HEK293 (cell line): ENCODE measurements around the gene DYNLRB1.
"Not testable (repeated sequence)": the region's sequence is repeated elsewhere in the genome, so short reads cannot be mapped to it uniquely, and the experiment has no call there.

ENCODE experiments used
- CTCF ChIA-PET: fragments of 350-600 bp; formaldehyde crosslinking; extraction: SDS; loops from one replicate; lab custom pipeline; 2021; ENCODE audit warnings: antibody characterized with exemption; lab: Yijun Ruan, JAX
- POLR2A ChIA-PET: fragments of 300-600 bp; formaldehyde crosslinking; extraction: SDS; loops from one replicate; lab custom pipeline; 2020; ENCODE audit warnings: antibody characterized with exemption, inconsistent platforms; lab: Yijun Ruan, JAX
- H3K27ac ChIP-seq: fragments of 200-500 bp; sonication (Bioruptor generic); 2 replicates; pipeline ENCODE4 v1.5.1; 2014; ENCODE audit warnings: low read depth, low read length, control low read depth, inconsistent platforms; ENCODE audit errors: extremely low read depth
- H3K36me3 ChIP-seq, 2 experiments: fragments of 200-500 bp in 1 of 2; sonication (Bioruptor generic) in 1 of 2; 1 replicate in 1 of 2; 2 replicates in 1 of 2; pipeline ENCODE4 v1.5.1; 2014 to 2017; ENCODE audit warnings: inconsistent platforms in 2 of 2, low read length in 2 of 2; ENCODE audit not compliant: control insufficient read depth in 2 of 2, insufficient read depth in 1 of 2
- H3K4me1 ChIP-seq: fragments of 200-500 bp; sonication (Bioruptor generic); 2 replicates; pipeline ENCODE4 v1.5.1; 2014; ENCODE audit warnings: mild to moderate bottlenecking, low read length, inconsistent platforms; ENCODE audit not compliant: control insufficient read depth, insufficient read depth
- H3K4me3 ChIP-seq: 2 replicates; pipeline ENCODE4 v1.5.1; 2011; ENCODE audit warnings: low read depth, mild to moderate bottlenecking, control low read depth, low read length, moderate library complexity
- H3K9me3 ChIP-seq: fragments of 200-500 bp; sonication (Bioruptor generic); 2 replicates; pipeline ENCODE4 v1.5.1; 2014; ENCODE audit warnings: low read depth, low read length, inconsistent platforms; ENCODE audit not compliant: control insufficient read depth, insufficient read depth
- HOXA7 ChIP-seq: sonication (generic); formaldehyde crosslinking; IDR thresholded peaks from 2 replicates; pipeline ENCODE4 v1.8.1; 2022; ENCODE audit warnings: missing genetic modification reagents, borderline replicate concordance
- ZFP37 ChIP-seq: fragments of 450-650 bp; formaldehyde crosslinking; IDR thresholded peaks from 2 replicates; pipeline ENCODE4 v1.5.1; 2016; ENCODE audit warnings: missing biosample characterization, missing genetic modification characterization
- ZNF558 ChIP-seq: fragments of 450-650 bp; formaldehyde crosslinking; IDR thresholded peaks from 2 replicates; pipeline ENCODE4 v1.5.1; 2016; ENCODE audit warnings: missing biosample characterization, missing genetic modification characterization
- ZNF621 ChIP-seq: fragments of 450-650 bp; formaldehyde crosslinking; IDR thresholded peaks from 2 replicates; pipeline ENCODE4 v1.5.1; 2017; ENCODE audit warnings: missing biosample characterization, missing genetic modification characterization
- ZNF629 ChIP-seq: fragments of 450-650 bp; formaldehyde crosslinking; IDR thresholded peaks from 2 replicates; pipeline ENCODE4 v1.5.1; 2017; ENCODE audit warnings: missing biosample characterization, missing genetic modification characterization
- ZNF707 ChIP-seq: fragments of 450-650 bp; formaldehyde crosslinking; IDR thresholded peaks from 2 replicates; pipeline ENCODE4 v1.5.1; 2016; ENCODE audit warnings: missing biosample characterization, missing genetic modification characterization
- ZNF777 ChIP-seq: fragments of 450-650 bp; formaldehyde crosslinking; IDR thresholded peaks from 2 replicates; pipeline ENCODE4 v1.5.1; 2017; ENCODE audit warnings: missing biosample characterization, missing genetic modification characterization, borderline replicate concordance
- ZXDB ChIP-seq: fragments of 450-650 bp; formaldehyde crosslinking; IDR thresholded peaks from 2 replicates; pipeline ENCODE4 v1.5.1; 2016; ENCODE audit warnings: missing biosample characterization, missing genetic modification characterization
- TF ChIP-seq, protein P1 (sequence below): fragments of 450-650 bp; formaldehyde crosslinking; IDR thresholded peaks from 2 replicates; pipeline ENCODE4 v1.5.1; 2017; ENCODE audit warnings: missing biosample characterization, mild to moderate bottlenecking, missing genetic modification characterization, moderate library complexity
- TF ChIP-seq, protein P2 (sequence below): IDR thresholded peaks from 2 replicates; pipeline ENCODE4 v1.6.1; 2011; ENCODE audit warnings: mild to moderate bottlenecking, low read depth, low read length, borderline replicate concordance
- TF ChIP-seq, protein P3 (sequence below): fragments of 450-650 bp; formaldehyde crosslinking; IDR thresholded peaks from 2 replicates; pipeline ENCODE4 v1.5.1; 2017; ENCODE audit warnings: missing biosample characterization, missing genetic modification characterization
- TF ChIP-seq, protein P4 (sequence below): fragments of 450-650 bp; formaldehyde crosslinking; IDR thresholded peaks from 2 replicates; pipeline ENCODE4 v1.5.1; 2016; ENCODE audit warnings: missing biosample characterization, missing genetic modification characterization

DYNLRB1 gene

DNA sequence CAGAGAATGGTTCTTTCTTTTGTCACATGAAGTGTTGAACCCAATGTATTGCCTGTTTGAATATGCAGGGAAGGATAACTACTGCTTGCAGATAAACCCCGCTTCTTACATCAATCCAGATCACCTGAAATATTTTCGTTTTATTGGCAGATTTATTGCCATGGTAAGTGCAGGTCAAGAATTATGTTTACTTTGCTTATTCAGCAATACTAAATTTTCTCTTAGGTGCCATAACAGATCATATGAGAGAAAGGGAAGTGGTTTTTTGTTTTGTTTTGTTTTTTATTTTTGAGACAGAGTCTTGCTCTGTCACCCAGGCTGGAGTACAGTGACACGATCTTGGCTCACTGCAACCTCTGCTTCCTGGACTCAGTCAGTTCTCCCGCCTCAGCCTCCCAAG is 36.6 kb upstream of the DYNLRB1 start:
- no peak overlapping the region for H3K27ac ChIP-seq
- ChIA-PET CTCF (interaction anchor here (1.1 kb wide), 1 partner anchor 167 kb away, joined by 6 read pairs; no protein-coding TSS in a partner anchor), POLR2A (no interaction called here)
- H3K36me3 ChIP-seq: peaks cover 22 to 78% of the 10 kb centered on the region in 2 experiments
- H3K4me3 ChIP-seq: no peak overlapping the region
- TF ChIP-seq, protein P1, sequence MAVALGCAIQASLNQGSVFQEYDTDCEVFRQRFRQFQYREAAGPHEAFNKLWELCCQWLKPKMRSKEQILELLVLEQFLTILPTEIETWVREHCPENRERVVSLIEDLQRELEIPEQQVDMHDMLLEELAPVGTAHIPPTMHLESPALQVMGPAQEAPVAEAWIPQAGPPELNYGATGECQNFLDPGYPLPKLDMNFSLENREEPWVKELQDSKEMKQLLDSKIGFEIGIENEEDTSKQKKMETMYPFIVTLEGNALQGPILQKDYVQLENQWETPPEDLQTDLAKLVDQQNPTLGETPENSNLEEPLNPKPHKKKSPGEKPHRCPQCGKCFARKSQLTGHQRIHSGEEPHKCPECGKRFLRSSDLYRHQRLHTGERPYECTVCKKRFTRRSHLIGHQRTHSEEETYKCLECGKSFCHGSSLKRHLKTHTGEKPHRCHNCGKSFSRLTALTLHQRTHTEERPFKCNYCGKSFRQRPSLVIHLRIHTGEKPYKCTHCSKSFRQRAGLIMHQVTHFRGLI (tag by site-specific recombination): no peak
- TF ChIP-seq ZNF558 (tag by site-specific recombination): no peak
- TF ChIP-seq, protein P2, sequence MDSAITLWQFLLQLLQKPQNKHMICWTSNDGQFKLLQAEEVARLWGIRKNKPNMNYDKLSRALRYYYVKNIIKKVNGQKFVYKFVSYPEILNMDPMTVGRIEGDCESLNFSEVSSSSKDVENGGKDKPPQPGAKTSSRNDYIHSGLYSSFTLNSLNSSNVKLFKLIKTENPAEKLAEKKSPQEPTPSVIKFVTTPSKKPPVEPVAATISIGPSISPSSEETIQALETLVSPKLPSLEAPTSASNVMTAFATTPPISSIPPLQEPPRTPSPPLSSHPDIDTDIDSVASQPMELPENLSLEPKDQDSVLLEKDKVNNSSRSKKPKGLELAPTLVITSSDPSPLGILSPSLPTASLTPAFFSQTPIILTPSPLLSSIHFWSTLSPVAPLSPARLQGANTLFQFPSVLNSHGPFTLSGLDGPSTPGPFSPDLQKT: no peak
- TF ChIP-seq ZFP37 (tag by site-specific recombination): no peak
- TF ChIP-seq, protein P3, sequence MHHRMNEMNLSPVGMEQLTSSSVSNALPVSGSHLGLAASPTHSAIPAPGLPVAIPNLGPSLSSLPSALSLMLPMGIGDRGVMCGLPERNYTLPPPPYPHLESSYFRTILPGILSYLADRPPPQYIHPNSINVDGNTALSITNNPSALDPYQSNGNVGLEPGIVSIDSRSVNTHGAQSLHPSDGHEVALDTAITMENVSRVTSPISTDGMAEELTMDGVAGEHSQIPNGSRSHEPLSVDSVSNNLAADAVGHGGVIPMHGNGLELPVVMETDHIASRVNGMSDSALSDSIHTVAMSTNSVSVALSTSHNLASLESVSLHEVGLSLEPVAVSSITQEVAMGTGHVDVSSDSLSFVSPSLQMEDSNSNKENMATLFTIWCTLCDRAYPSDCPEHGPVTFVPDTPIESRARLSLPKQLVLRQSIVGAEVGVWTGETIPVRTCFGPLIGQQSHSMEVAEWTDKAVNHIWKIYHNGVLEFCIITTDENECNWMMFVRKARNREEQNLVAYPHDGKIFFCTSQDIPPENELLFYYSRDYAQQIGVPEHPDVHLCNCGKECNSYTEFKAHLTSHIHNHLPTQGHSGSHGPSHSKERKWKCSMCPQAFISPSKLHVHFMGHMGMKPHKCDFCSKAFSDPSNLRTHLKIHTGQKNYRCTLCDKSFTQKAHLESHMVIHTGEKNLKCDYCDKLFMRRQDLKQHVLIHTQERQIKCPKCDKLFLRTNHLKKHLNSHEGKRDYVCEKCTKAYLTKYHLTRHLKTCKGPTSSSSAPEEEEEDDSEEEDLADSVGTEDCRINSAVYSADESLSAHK (tag by site-specific recombination): no peak
- no peak for TF ChIP-seq ZNF777
- TF ChIP-seq, protein P4, sequence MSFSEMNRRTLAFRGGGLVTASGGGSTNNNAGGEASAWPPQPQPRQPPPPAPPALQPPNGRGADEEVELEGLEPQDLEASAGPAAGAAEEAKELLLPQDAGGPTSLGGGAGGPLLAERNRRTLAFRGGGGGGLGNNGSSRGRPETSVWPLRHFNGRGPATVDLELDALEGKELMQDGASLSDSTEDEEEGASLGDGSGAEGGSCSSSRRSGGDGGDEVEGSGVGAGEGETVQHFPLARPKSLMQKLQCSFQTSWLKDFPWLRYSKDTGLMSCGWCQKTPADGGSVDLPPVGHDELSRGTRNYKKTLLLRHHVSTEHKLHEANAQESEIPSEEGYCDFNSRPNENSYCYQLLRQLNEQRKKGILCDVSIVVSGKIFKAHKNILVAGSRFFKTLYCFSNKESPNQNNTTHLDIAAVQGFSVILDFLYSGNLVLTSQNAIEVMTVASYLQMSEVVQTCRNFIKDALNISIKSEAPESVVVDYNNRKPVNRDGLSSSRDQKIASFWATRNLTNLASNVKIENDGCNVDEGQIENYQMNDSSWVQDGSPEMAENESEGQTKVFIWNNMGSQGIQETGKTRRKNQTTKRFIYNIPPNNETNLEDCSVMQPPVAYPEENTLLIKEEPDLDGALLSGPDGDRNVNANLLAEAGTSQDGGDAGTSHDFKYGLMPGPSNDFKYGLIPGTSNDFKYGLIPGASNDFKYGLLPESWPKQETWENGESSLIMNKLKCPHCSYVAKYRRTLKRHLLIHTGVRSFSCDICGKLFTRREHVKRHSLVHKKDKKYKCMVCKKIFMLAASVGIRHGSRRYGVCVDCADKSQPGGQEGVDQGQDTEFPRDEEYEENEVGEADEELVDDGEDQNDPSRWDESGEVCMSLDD: no peak
- TF ChIP-seq ZNF629: no peak
- no peak for TF ChIP-seq ZNF621 (tag by site-specific recombination)
- TF ChIP-seq ZXDB (tag by site-specific recombination): no peak
- no peak for TF ChIP-seq HOXA7
- no peaks in the 10 kb centered on the region for H3K4me1 ChIP-seq
- no peaks in the 10 kb centered on the region for H3K9me3 ChIP-seq

DNA sequence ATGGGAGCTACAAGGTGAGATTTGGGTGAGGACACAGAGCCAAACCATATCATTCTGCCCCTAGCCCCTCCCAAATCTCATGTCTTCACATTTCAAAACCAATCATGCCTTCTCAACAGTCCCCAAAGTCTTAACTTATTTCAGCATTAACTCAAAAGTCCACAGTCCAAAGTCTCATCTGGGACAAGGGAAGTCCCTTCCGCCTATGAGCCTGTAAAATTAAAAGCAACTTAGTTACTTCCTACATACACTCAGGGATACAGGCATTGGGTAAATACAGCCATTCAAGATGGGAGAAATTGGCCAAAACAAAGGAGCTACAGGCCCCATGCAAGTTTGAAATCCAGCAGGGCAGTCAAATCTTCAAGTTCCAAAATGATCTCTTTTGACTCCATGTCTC is 34.1 kb upstream of the DYNLRB1 start:
- H3K36me3 ChIP-seq: peaks cover 25 to 77% of the 10 kb centered on the region in 2 experiments
- H3K4me3 ChIP-seq, H3K4me1 ChIP-seq, H3K9me3 ChIP-seq, POLR2A ChIA-PET, H3K27ac ChIP-seq, CTCF ChIA-PET: not testable (repeated sequence)

DNA sequence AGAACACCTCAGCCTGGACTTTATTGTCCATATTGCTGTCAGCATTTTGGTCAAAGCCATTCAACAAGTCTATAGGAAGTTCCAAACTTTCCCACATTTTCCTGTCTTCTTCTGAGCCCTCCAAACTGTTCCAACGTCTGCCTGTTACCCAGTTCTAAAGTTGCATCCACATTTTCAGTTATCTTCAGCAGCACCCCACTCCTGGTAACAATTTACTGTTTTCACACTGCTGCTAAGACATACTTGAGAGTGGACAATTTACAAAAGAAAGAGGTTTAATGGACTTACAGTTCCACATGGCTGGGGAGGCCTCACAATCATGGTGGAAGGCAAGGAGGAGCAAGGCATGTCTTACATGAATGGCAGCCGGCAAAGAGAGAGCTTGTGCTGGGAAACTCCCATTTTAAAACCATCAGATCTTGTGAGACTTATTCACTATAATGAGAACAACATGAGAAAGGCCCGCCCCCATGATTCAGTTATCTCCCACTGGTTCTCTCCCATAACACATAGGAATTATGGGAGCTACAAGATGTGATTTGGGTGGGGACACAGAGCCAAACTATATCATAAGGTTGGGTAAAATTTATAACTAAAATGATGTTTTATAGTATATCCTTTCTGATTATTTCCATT is 32.5 kb upstream of the DYNLRB1 start:
- H3K4me1 ChIP-seq, H3K9me3 ChIP-seq, CTCF ChIA-PET, H3K4me3 ChIP-seq: not testable (repeated sequence)
- H3K36me3 ChIP-seq: peaks cover 31 to 76% of the 10 kb centered on the region in 2 experiments
- TF ChIP-seq ZNF707: peak; percentile 97
- TF ChIP-seq, all 188 proteins: peak for 1; not testable (repeated sequence) for 187
- H3K27ac ChIP-seq, POLR2A ChIA-PET: not testable (repeated sequence)
